HG03460 (cell line): ENCODE results near the gene ATOH7.
"Not testable (repeated sequence)": the region's sequence is repeated elsewhere in the genome, so short reads cannot be mapped to it uniquely, and the experiment has no call there.

Experiments
- ATAC-seq: cut with Tn5 transposase; IDR thresholded peaks from one replicate; pipeline ENCODE4 v1.9.1; 2021; ENCODE audit not compliant: unreplicated experiment

ATOH7 gene

GRCh38 chr10:68231817-68232251 lies at the start of gene ATOH7:
TSS of gene ATOH7 (minus strand) at chr10:68232113. CDS start at chr10:68231677, 436 bp downstream.
- no peak for ATAC-seq

GRCh38 chr10:68280758-68281157 lies 48.8 kb upstream of the ATOH7 start:
- ATAC-seq = no peak

GRCh38 chr10:68278906-68279753 lies 47.2 kb upstream of the ATOH7 start:
- ATAC-seq = not testable (repeated sequence)

GRCh38 chr10:68277814-68278213 lies 45.9 kb upstream of the ATOH7 start:
- not testable (repeated sequence) for ATAC-seq

GRCh38 chr10:68276224-68276623 lies 44.3 kb upstream of the ATOH7 start:
- ATAC-seq = no peak

GRCh38 chr10:68275600-68276126 lies 43.8 kb upstream of the ATOH7 start:
- no peak for ATAC-seq

- ATAC-seq = no peak
Measured at GRCh38 chr10:68272833-68273232, 40.9 kb upstream of the ATOH7 start.

- ATAC-seq = no peak
Measured at GRCh38 chr10:68271196-68271882, 39.4 kb upstream of the ATOH7 start.

- no peak for ATAC-seq
Measured at GRCh38 chr10:68269562-68270290, 37.8 kb upstream of the ATOH7 start.

GRCh38 chr10:68261132-68261856 lies 29.4 kb upstream of the ATOH7 start:
- ATAC-seq = no peak

- no peak for ATAC-seq
Measured at GRCh38 chr10:68253346-68253745, 21.4 kb upstream of the ATOH7 start.

GRCh38 chr10:68251625-68252495 lies 19.9 kb upstream of the ATOH7 start:
- ATAC-seq = no peak

GRCh38 chr10:68251151-68251550 lies 19.2 kb upstream of the ATOH7 start:
- no peak for ATAC-seq

GRCh38 chr10:68249297-68249696 lies 17.4 kb upstream of the ATOH7 start:
- ATAC-seq = no peak

GRCh38 chr10:68247931-68248330 lies 16.0 kb upstream of the ATOH7 start:
- ATAC-seq = no peak

GRCh38 chr10:68246397-68246796 lies 14.5 kb upstream of the ATOH7 start:
- not testable (repeated sequence) for ATAC-seq

GRCh38 chr10:68242051-68242450 lies 10.1 kb upstream of the ATOH7 start:
- ATAC-seq = no peak

- no peak for ATAC-seq
Measured at GRCh38 chr10:68239596-68240150, 7.8 kb upstream of the ATOH7 start.

GRCh38 chr10:68239069-68239468 lies 7.2 kb upstream of the ATOH7 start:
- no peak for ATAC-seq
